CD14-positive monocyte (primary cell): ENCODE data around the gene PUS7. TPM values are rescaled to one million over a fixed set of nuclear protein-coding genes. Genes with fewer than 3 reads are reported as not detected.

Experiments used
- DNase-seq, 3 donors: peaks; one replicate each; pipeline ENCODE4 v3.0.0-alpha.2; 2011 to 2022
- H2AFZ ChIP-seq: 2 replicates; pipeline ENCODE4 v1.6.0; 2012; ENCODE audit warnings: mild to moderate bottlenecking, low read depth, low read length, inconsistent platforms; ENCODE audit not compliant: insufficient read depth, poor library complexity, severe bottlenecking
- H3K27ac ChIP-seq, 2 donors: 1 replicate in 1 of 2; 2 replicates in 1 of 2; pipeline ENCODE4 v1.5.1; 2012 to 2013; ENCODE audit warnings: low read length in 2 of 2, control low read depth in 1 of 2, inconsistent platforms in 1 of 2, low read depth in 1 of 2, mild to moderate bottlenecking in 1 of 2
- H3K27me3 ChIP-seq, 2 donors: one replicate each; pipeline versions ENCODE4 v1.6.0 to v1.6.1; 2011 to 2013; ENCODE audit warnings: low read length in 2 of 2; ENCODE audit not compliant: control insufficient read depth in 2 of 2, insufficient read depth in 2 of 2
- H3K36me3 ChIP-seq, 2 donors: replicated peaks in 1 of 2; 1 replicate in 1 of 2; 2 replicates in 1 of 2; pipeline versions ENCODE4 v1.5.1 to v1.6.1; 2012 to 2013; ENCODE audit warnings: low read length in 2 of 2, control low read depth in 1 of 2, inconsistent platforms in 1 of 2, mild to moderate bottlenecking in 1 of 2; ENCODE audit not compliant: insufficient read depth in 2 of 2, control insufficient read depth in 1 of 2
- H3K4me1 ChIP-seq, 2 donors: 1 replicate in 1 of 2; 2 replicates in 1 of 2; pipeline versions ENCODE4 v1.5.1 to v1.6.1; 2012 to 2013; ENCODE audit warnings: low read length in 2 of 2, control low read depth in 1 of 2, inconsistent platforms in 1 of 2, mild to moderate bottlenecking in 1 of 2, moderate library complexity in 1 of 2; ENCODE audit not compliant: insufficient read depth in 2 of 2, control insufficient read depth in 1 of 2
- H3K4me2 ChIP-seq: replicated peaks from 2 replicates; pipeline ENCODE3; 2012; ENCODE audit warnings: low read length, moderate library complexity, mild to moderate bottlenecking; ENCODE audit not compliant: poor library complexity, severe bottlenecking; ENCODE audit errors: extremely low read depth
- H3K4me3 ChIP-seq, 3 experiments: fragments of 200-600 bp in 1 of 3; sonication (generic) in 1 of 3; replicated peaks in 1 of 3; 1 replicate in 2 of 3; 2 replicates in 1 of 3; pipeline ENCODE4 v1.5.1; 2011 to 2013; ENCODE audit warnings: low read length in 3 of 3, mild to moderate bottlenecking in 3 of 3, control low read depth in 2 of 3, low read depth in 2 of 3, inconsistent platforms in 1 of 3, moderate library complexity in 1 of 3
- H3K79me2 ChIP-seq: 2 replicates; pipeline ENCODE4 v1.6.0; 2012; ENCODE audit warnings: mild to moderate bottlenecking, control low read depth, inconsistent platforms, low read length, moderate library complexity; ENCODE audit not compliant: insufficient read depth
- H3K9ac ChIP-seq: 2 replicates; pipeline ENCODE4 v1.6.0; 2017; ENCODE audit warnings: low read length, mild to moderate bottlenecking; ENCODE audit not compliant: insufficient read depth, poor library complexity, severe bottlenecking
- H3K9me3 ChIP-seq, 2 donors: replicated peaks in 1 of 2; 1 replicate in 1 of 2; 2 replicates in 1 of 2; pipeline versions ENCODE4 v1.5.1 to v1.6.1; 2012 to 2013; ENCODE audit warnings: low read length in 2 of 2, control low read depth in 1 of 2; ENCODE audit not compliant: control insufficient read depth in 1 of 2, insufficient read depth in 1 of 2
- H4K20me1 ChIP-seq: 2 replicates; pipeline ENCODE4 v1.6.0; 2012; ENCODE audit warnings: mild to moderate bottlenecking, low read length, control low read depth, moderate library complexity; ENCODE audit not compliant: insufficient read depth
- H3K27ac Mint-ChIP-seq, 7 donors: one replicate each; pipeline ENCODE4 v1.8.0; 2020; ENCODE audit warnings: mild to moderate bottlenecking in 7 of 7, mixed read lengths in 7 of 7, moderate library complexity in 6 of 7, inconsistent platforms in 2 of 7
- H3K27me3 Mint-ChIP-seq, 3 donors: one replicate each; pipeline ENCODE4 v1.8.0; 2021 to 2022; ENCODE audit warnings: low read depth in 3 of 3, mild to moderate bottlenecking in 3 of 3, mixed read lengths in 3 of 3, moderate library complexity in 3 of 3, inconsistent platforms in 1 of 3
- H3K36me3 Mint-ChIP-seq, 2 donors: one replicate each; pipeline ENCODE4 v1.8.0; 2020; ENCODE audit warnings: mixed read lengths in 2 of 2, inconsistent platforms in 1 of 2, mild to moderate bottlenecking in 1 of 2
- H3K4me1 Mint-ChIP-seq: one replicate; pipeline ENCODE4 v1.8.0; 2020; ENCODE audit warnings: mild to moderate bottlenecking, mixed read lengths
- H3K4me3 Mint-ChIP-seq, 2 donors: one replicate each; pipeline ENCODE4 v1.8.0; 2020; ENCODE audit warnings: mild to moderate bottlenecking in 2 of 2, mixed read lengths in 2 of 2, moderate library complexity in 1 of 2
- H3K9me3 Mint-ChIP-seq, 7 donors: one replicate each; pipeline ENCODE4 v1.8.0; 2020 to 2022; ENCODE audit warnings: mixed read lengths in 7 of 7, mild to moderate bottlenecking in 6 of 7, moderate library complexity in 6 of 7, inconsistent platforms in 2 of 7
- WGBS: methylation state at CpG from one replicate; pipeline ENCODE4 v1.1.5; 2013; ENCODE audit warnings: missing lambda C conversion rate; ENCODE audit not compliant: insufficient coverage; 5-methylcytosine and 5-hydroxymethylcytosine counted together
- intact Hi-C, 2 donors: fragments of 100-400 bp; cut with micrococcal nuclease; formaldehyde crosslinking; loops; one replicate each; pipeline versions ENCODE4 v1.15.0 to v1.15.1; 2023
- polyA plus RNA-seq, 3 donors: library from polyadenylated mRNA; depleted of rRNA in 1 of 3; unstranded in 2 of 3; stranded (reverse) in 1 of 3; fragments of 300-500 nt in 2 of 3; fragments of >200 nt in 1 of 3; fragmentation: Illumina TruSeq in 2 of 3; gene quantifications; 1 replicate in 2 of 3; 2 replicates in 1 of 3; pipeline ENCODE4 v1.2.3, GENCODE V29; 2012 to 2021
- TF ChIP-seq, protein P1 (sequence below): fragments of 200-600 bp; IDR thresholded peaks from one replicate; pipeline ENCODE4 v1.8.0; 2022; ENCODE audit warnings: antibody characterized with exemption, mild to moderate bottlenecking

PUS7 gene
- polyA plus RNA-seq, 3 donors, result 1.3 to 1.8 (median 1.6) TPM

- Histone ChIP-seq H3K79me2 (no peaks in the 10 kb centered on the region), H3K9me3 (no peaks in the 10 kb centered on the region), H3K9ac (no peak overlapping the region), H3K4me2 (no peak overlapping the region), H3K4me3 (no peak overlapping the region), H4K20me1 (no peaks in the 10 kb centered on the region), H3K36me3 (no peaks in the 10 kb centered on the region), H3K27ac (no peak overlapping the region), H3K4me1 (no peaks in the 10 kb centered on the region), H3K27me3 (no peaks in the 10 kb centered on the region), H2AFZ (no peak overlapping the region)
- no peak for DNase-seq
- Mint-ChIP-seq H3K27me3 (no peaks in the 10 kb centered on the region), H3K9me3 (peaks cover 0 to 2% (median 0%) of the 10 kb centered on the region in 7 donors), H3K4me3 (no peak overlapping the region), H3K27ac (no peak overlapping the region), H3K36me3 (peaks cover 3 to 6% of the 10 kb centered on the region in 2 donors), H3K4me1 (no peaks in the 10 kb centered on the region)
- TF ChIP-seq, protein P1, sequence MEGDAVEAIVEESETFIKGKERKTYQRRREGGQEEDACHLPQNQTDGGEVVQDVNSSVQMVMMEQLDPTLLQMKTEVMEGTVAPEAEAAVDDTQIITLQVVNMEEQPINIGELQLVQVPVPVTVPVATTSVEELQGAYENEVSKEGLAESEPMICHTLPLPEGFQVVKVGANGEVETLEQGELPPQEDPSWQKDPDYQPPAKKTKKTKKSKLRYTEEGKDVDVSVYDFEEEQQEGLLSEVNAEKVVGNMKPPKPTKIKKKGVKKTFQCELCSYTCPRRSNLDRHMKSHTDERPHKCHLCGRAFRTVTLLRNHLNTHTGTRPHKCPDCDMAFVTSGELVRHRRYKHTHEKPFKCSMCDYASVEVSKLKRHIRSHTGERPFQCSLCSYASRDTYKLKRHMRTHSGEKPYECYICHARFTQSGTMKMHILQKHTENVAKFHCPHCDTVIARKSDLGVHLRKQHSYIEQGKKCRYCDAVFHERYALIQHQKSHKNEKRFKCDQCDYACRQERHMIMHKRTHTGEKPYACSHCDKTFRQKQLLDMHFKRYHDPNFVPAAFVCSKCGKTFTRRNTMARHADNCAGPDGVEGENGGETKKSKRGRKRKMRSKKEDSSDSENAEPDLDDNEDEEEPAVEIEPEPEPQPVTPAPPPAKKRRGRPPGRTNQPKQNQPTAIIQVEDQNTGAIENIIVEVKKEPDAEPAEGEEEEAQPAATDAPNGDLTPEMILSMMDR, result no peak
- WGBS, result no CpG with 5 or more reads among the region's 1 CpG
- intact Hi-C loops, result no loop called here
Observed at GRCh38 chr7:105474045-105474444, 48.0 kb downstream of the PUS7 start.

GRCh38 chr7:105473163-105473562 is 48.9 kb downstream of the PUS7 start:
- Histone ChIP-seq H3K36me3 (no peaks in the 10 kb centered on the region), H2AFZ (no peak overlapping the region), H3K4me1 (no peaks in the 10 kb centered on the region), H3K4me2 (no peak overlapping the region), H4K20me1 (no peaks in the 10 kb centered on the region), H3K27me3 (no peaks in the 10 kb centered on the region), H3K79me2 (no peaks in the 10 kb centered on the region), H3K27ac (no peak overlapping the region), H3K9me3 (no peaks in the 10 kb centered on the region), H3K9ac (no peak overlapping the region), H3K4me3 (no peak overlapping the region)
- no peaks in the 10 kb centered on the region for H3K4me1 Mint-ChIP-seq
- TF ChIP-seq, protein P1, result no peak
- intact Hi-C loops, result no loop called here
- 84% methylated on average over 3 of the region's 4 CpGs for WGBS
- H3K36me3 Mint-ChIP-seq, result peaks cover 3 to 6% of the 10 kb centered on the region in 2 donors
- no peak overlapping the region for H3K4me3 Mint-ChIP-seq
- no peak overlapping the region for H3K27ac Mint-ChIP-seq
- H3K27me3 Mint-ChIP-seq, result no peaks in the 10 kb centered on the region
- peaks cover 0 to 2% (median 0%) of the 10 kb centered on the region in 7 donors for H3K9me3 Mint-ChIP-seq
- DNase-seq, result no peak
